Neural cell (in vitro differentiated cells): Measurements from ENCODE around the gene MTA1. TPM values are rescaled to one million over a fixed set of nuclear protein-coding genes. Genes with fewer than 3 reads are reported as not detected.

Source experiments
- H2AFZ ChIP-seq: fragments of 200-600, 300-800 bp; sonication (generic), shearing (Covaris generic); 2 replicates; pipeline ENCODE4 v1.6.0; 2014; ENCODE audit warnings: low read depth, mild to moderate bottlenecking, antibody characterized with exemption, low read length, moderate library complexity
- H3F3A ChIP-seq: fragments of 200-600 bp; shearing (Covaris generic); 2 replicates; pipeline ENCODE4 v1.6.1; 2016; ENCODE audit warnings: mild to moderate bottlenecking, moderate library complexity, mixed read lengths, antibody characterized with exemption, low read length; ENCODE audit not compliant: insufficient read depth, poor library complexity, severe bottlenecking
- H3K27ac ChIP-seq: fragments of 200-600, 300-800 bp; sonication (generic), shearing (Covaris generic); 2 replicates; pipeline ENCODE4 v1.5.1; 2014; ENCODE audit warnings: mild to moderate bottlenecking, low read length, moderate library complexity
- H3K27me3 ChIP-seq: fragments of 300-800, 200-600 bp; sonication (generic), shearing (Covaris generic); 2 replicates; pipeline ENCODE4 v1.6.0; 2014; ENCODE audit warnings: mild to moderate bottlenecking, low read depth, low read length, moderate library complexity; ENCODE audit not compliant: insufficient read depth
- H3K36me3 ChIP-seq: fragments of 300-800, 200-600 bp; sonication (generic), shearing (Covaris generic); 2 replicates; pipeline ENCODE4 v1.5.1; 2014; ENCODE audit warnings: mild to moderate bottlenecking, antibody characterized with exemption, low read length, moderate library complexity; ENCODE audit not compliant: insufficient read depth
- H3K4me2 ChIP-seq: fragments of 300-800, 200-600 bp; sonication (generic), shearing (Covaris generic); 2 replicates; pipeline ENCODE4 v1.6.0; 2014; ENCODE audit warnings: mild to moderate bottlenecking, low read length
- H3K4me3 ChIP-seq: fragments of 300-800, 200-600 bp; sonication (generic), shearing (Covaris generic); 2 replicates; pipeline ENCODE4 v1.5.1; 2014; ENCODE audit warnings: mild to moderate bottlenecking, low read length, moderate library complexity
- H3K79me2 ChIP-seq: fragments of 200-600 bp; shearing (Covaris generic); replicated peaks from 2 replicates; pipeline ENCODE4 v1.6.0; 2014; ENCODE audit warnings: mild to moderate bottlenecking, low read length, moderate library complexity; ENCODE audit not compliant: insufficient read depth
- H3K9ac ChIP-seq: fragments of 300-800, 200-600 bp; sonication (generic), shearing (Covaris generic); 2 replicates; pipeline ENCODE4 v1.6.1; 2016; ENCODE audit warnings: mild to moderate bottlenecking, low read length, mixed read lengths
- H3K9me2 ChIP-seq: fragments of 200-600 bp; shearing (Covaris generic); 2 replicates; pipeline ENCODE4 v1.6.1; 2016; ENCODE audit warnings: mild to moderate bottlenecking, low read length, mixed read lengths; ENCODE audit not compliant: insufficient read depth
- H3K9me3 ChIP-seq: fragments of 200-600, 300-800 bp; sonication (generic), shearing (Covaris generic); 2 replicates; pipeline ENCODE4 v1.6.1; 2016; ENCODE audit warnings: mild to moderate bottlenecking, mixed run types, low read length, moderate library complexity, mixed read lengths
- H4K20me1 ChIP-seq: fragments of 200-600 bp; shearing (Covaris generic); 2 replicates; pipeline ENCODE4 v1.6.1; 2016; ENCODE audit warnings: mild to moderate bottlenecking, mixed run types; ENCODE audit not compliant: insufficient read depth
- CTCF ChIP-seq: fragments of 450-650 bp; IDR thresholded peaks from 2 replicates; pipeline ENCODE4 v1.5.1; 2014; ENCODE audit warnings: antibody characterized with exemption, mild to moderate bottlenecking, moderate library complexity; ENCODE audit not compliant: poor library complexity, severe bottlenecking
- EP300 ChIP-seq: fragments of 450-650 bp; conservative IDR thresholded peaks from 2 replicates; pipeline ENCODE4 v1.6.1; 2014; ENCODE audit warnings: antibody characterized with exemption, mild to moderate bottlenecking, moderate library complexity; ENCODE audit not compliant: poor library complexity, severe bottlenecking
- EZH2 ChIP-seq: fragments of 200-600, 300-800 bp; shearing (Covaris generic), sonication (generic); IDR thresholded peaks from 2 replicates; pipeline ENCODE4 v1.6.1; 2014; ENCODE audit warnings: antibody characterized with exemption, low read length, borderline replicate concordance, mild to moderate bottlenecking; ENCODE audit not compliant: insufficient read depth, poor library complexity, severe bottlenecking
- MXI1 ChIP-seq: fragments of 450-650 bp; conservative IDR thresholded peaks from 2 replicates; pipeline ENCODE4 v1.6.1; 2014; ENCODE audit warnings: antibody characterized with exemption, mild to moderate bottlenecking; ENCODE audit not compliant: poor library complexity, severe bottlenecking
- POLR2AphosphoS5 ChIP-seq: IDR thresholded peaks from 2 replicates; pipeline ENCODE4 v1.6.1; 2012
- RAD21 ChIP-seq: fragments of 450-650 bp; conservative IDR thresholded peaks from 2 replicates; pipeline ENCODE4 v1.6.1; 2014; ENCODE audit warnings: antibody characterized with exemption, mild to moderate bottlenecking, moderate library complexity
- SMC3 ChIP-seq: fragments of 450-650 bp; conservative IDR thresholded peaks from 2 replicates; pipeline ENCODE4 v1.6.1; 2014; ENCODE audit warnings: antibody characterized with exemption, mild to moderate bottlenecking, moderate library complexity; ENCODE audit not compliant: poor library complexity
- TAF1 ChIP-seq: IDR thresholded peaks from 2 replicates; pipeline ENCODE4 v1.6.1; 2012; ENCODE audit warnings: low read depth
- polyA plus RNA-seq: library from polyadenylated mRNA; depleted of rRNA; stranded (reverse); fragments of >200 nt; gene quantifications from 2 replicates; pipeline ENCODE4 v1.2.3, GENCODE V29; 2014
- TF ChIP-seq, protein P1 (sequence below): IDR thresholded peaks from 2 replicates; pipeline ENCODE4 v1.6.1; 2012; ENCODE audit warnings: borderline replicate concordance

Gene MTA1
- polyA plus RNA-seq, 1 donor from 2014 or later, result 94.0 TPM

GRCh38 chr14:105495101-105495989 is 75.7 kb downstream of the MTA1 start:
- H4K20me1 ChIP-seq, result no peaks in the 10 kb centered on the region

DNA sequence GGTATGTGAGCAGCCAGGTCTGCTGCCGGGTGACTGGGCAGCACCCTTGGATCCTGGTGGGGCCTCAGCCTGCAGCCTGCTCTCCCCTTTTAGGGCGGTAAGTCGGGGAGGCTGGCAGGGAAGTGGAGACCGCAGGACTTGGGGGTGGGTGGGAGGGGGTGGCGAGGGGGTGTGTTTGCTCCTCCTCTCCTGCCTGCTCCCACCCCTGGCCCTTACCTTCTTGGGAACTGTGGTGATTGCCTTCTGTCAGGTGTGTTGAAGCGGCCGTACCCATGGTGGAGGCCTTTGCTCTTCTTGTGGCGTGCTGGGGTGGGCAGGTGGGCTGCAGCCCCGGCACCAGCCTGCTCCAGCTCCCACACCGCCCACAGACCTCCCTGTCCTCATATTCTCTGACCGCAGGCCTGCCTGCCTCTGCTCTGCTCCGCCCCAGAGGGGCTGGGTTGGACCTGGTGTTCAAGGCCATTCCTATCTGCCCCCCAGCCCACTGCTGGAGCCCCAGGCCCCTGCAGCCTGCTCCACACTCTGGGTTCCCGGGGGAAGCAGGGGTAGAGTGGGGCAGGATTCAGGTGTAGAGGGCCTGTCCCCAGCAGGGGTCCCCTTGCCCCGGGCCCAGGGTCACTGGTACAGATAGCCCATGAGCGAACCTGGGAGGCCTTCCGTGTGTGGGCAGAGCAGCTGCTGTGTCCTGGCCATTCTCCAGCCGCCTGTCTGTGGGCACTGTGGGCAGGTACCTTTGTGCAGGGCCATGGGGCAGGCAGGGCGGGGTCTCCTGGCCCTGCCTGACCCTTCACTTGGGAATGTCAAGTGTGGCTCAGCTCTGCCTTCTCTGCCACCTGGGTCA is 76.6 kb downstream of the MTA1 start:
- H3K9ac ChIP-seq, result no peak overlapping the region
- no peaks in the 10 kb centered on the region for H4K20me1 ChIP-seq
- H3K27ac ChIP-seq, result no peak overlapping the region
- no peaks in the 10 kb centered on the region for H3K36me3 ChIP-seq
- no peaks in the 10 kb centered on the region for H3K27me3 ChIP-seq
- no peaks in the 10 kb centered on the region for H3K9me2 ChIP-seq
- H2AFZ ChIP-seq, result no peak overlapping the region
- no peaks in the 10 kb centered on the region for H3K79me2 ChIP-seq
- no peak overlapping the region for H3K4me2 ChIP-seq
- no peak overlapping the region for H3K4me3 ChIP-seq
- H3K9me3 ChIP-seq, result no peaks in the 10 kb centered on the region
- H3F3A ChIP-seq, result no peaks in the 10 kb centered on the region
- TF ChIP-seq CTCF (no peak), MXI1 (no peak), SMC3 (no peak), POLR2AphosphoS5 (no peak)
- TF ChIP-seq, protein P1, sequence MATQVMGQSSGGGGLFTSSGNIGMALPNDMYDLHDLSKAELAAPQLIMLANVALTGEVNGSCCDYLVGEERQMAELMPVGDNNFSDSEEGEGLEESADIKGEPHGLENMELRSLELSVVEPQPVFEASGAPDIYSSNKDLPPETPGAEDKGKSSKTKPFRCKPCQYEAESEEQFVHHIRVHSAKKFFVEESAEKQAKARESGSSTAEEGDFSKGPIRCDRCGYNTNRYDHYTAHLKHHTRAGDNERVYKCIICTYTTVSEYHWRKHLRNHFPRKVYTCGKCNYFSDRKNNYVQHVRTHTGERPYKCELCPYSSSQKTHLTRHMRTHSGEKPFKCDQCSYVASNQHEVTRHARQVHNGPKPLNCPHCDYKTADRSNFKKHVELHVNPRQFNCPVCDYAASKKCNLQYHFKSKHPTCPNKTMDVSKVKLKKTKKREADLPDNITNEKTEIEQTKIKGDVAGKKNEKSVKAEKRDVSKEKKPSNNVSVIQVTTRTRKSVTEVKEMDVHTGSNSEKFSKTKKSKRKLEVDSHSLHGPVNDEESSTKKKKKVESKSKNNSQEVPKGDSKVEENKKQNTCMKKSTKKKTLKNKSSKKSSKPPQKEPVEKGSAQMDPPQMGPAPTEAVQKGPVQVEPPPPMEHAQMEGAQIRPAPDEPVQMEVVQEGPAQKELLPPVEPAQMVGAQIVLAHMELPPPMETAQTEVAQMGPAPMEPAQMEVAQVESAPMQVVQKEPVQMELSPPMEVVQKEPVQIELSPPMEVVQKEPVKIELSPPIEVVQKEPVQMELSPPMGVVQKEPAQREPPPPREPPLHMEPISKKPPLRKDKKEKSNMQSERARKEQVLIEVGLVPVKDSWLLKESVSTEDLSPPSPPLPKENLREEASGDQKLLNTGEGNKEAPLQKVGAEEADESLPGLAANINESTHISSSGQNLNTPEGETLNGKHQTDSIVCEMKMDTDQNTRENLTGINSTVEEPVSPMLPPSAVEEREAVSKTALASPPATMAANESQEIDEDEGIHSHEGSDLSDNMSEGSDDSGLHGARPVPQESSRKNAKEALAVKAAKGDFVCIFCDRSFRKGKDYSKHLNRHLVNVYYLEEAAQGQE, result no peak

More at GRCh38 chr14:105495101-105495989, 75.7 kb downstream of the MTA1 start:
- no peaks in the 10 kb centered on the region for H3K36me3 ChIP-seq
- no peak overlapping the region for H3K4me2 ChIP-seq
- H3K9ac ChIP-seq, result no peak overlapping the region
- no peaks in the 10 kb centered on the region for H3F3A ChIP-seq
- H3K27me3 ChIP-seq, result no peaks in the 10 kb centered on the region
- no peaks in the 10 kb centered on the region for H3K9me2 ChIP-seq
- no peak overlapping the region for H3K27ac ChIP-seq
- H2AFZ ChIP-seq, result no peak overlapping the region
- no peak overlapping the region for H3K4me3 ChIP-seq
- no peaks in the 10 kb centered on the region for H3K9me3 ChIP-seq
- no peaks in the 10 kb centered on the region for H3K79me2 ChIP-seq
- TF ChIP-seq, protein P1, result no peak
- TF ChIP-seq RAD21 (no peak), EZH2 (no peak), EP300 (no peak), SMC3 (no peak), CTCF (no peak), TAF1 (no peak), POLR2AphosphoS5 (no peak), MXI1 (no peak)
